Erythroblast (primary cell): ENCODE data around the gene MACROD2.

Experiments
- GATA1 ChIP-seq: IDR thresholded peaks from 2 replicates; pipeline ENCODE4 v1.6.1; 2011; ENCODE audit warnings: low read depth, mild to moderate bottlenecking, control low read depth, low read length, moderate library complexity
- POLR2A ChIP-seq: IDR thresholded peaks from 2 replicates; pipeline ENCODE4 v1.6.1; 2011; ENCODE audit warnings: mild to moderate bottlenecking, low read length

DNA sequence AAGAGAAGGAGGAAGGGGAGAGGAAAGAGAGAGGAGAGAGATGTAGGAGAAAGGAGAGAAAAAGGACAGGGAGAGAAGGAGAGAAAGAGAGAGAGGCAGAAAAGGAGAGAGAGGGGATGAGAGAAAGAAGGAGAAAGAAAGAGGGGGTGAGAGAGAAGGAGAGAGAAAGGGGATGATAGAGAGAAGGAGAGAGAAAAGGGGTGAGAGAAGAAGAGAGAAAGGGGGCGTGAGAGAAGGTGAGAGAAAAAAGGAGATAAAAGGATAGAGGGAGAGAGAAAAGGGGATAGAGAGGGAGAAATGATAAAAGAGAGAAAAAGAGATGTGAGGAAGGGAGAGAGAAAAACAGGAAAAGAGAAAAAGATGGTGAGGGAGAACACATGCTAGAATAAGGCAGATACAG is 1644.5 kb downstream of the MACROD2 start:
- TF ChIP-seq POLR2A (no peak), GATA1 (no peak)
